ENCODE measurements around the gene RPL39.

Gene RPL39

GRCh38 chrX:119763836-119764387 is 27.5 kb downstream of the RPL39 start:
- Histone ChIP-seq H3K9me3 (ENCODE audit: insufficient read depth, low read length) (no peaks in the 10 kb centered on the region), H3K9me2 (replicated peaks; ENCODE audit: insufficient read depth, low read length) (no peaks in the 10 kb centered on the region), H3K9ac (ENCODE audit: low read length) (no peak overlapping the region), H4K20me1 (ENCODE audit: low read depth, low read length) (no peaks in the 10 kb centered on the region), H3K4me3 (ENCODE audit: insufficient read depth, low read length, poor library complexity, severe bottlenecking) (no peak overlapping the region), H3K27me3 (ENCODE audit: low read length) (no peaks in the 10 kb centered on the region), H3K79me2 (ENCODE audit: insufficient read depth, low read length) (no peaks in the 10 kb centered on the region), H3K4me2 (ENCODE audit: low read depth, low read length, poor library complexity, severe bottlenecking) (no peak overlapping the region), H3K27ac (ENCODE audit: low read depth, low read length) (no peak overlapping the region), H3F3A (ENCODE audit: insufficient read depth) (0 out of 2 replicates have a peak, but pooled peaks cover 11% of the 10 kb centered on the region), H3K36me3 (ENCODE audit: low read length) (no peaks in the 10 kb centered on the region), H2AFZ (ENCODE audit: low read depth, low read length, severe bottlenecking) (no peak overlapping the region)
- TF ChIP-seq CTCF (IDR thresholded peaks at IDR 0.05; ENCODE audit: insufficient read depth, low read length, poor library complexity, severe bottlenecking) (no peak), EZH2phosphoT487 (conservative IDR thresholded peaks at IDR 0.05; ENCODE audit: low read length) (no peak)

DNA sequence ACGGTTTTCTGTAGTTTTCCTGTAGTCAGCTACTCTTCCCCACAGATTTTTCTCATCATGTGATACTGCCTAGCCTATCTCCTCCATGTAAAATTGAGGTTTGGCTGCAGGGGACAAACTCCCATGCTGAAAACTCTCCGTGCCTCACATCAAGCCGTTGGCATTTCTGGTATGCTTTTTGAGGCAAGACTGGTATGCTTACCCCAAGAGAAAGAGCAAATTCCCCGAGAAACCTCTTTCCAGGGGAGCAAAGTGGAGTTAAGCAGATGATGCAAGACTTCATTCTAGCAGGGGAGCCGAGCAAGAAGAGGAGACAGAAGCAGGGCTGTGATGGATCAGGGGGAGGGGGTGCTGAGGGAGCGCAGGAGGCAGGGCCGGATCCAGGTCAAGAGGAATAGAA is 28.2 kb downstream of the RPL39 start:
- no peaks in the 10 kb centered on the region for H3K27me3 ChIP-seq (ENCODE audit: low read length)
- no peak overlapping the region for H3K4me3 ChIP-seq (ENCODE audit: insufficient read depth, low read length, poor library complexity, severe bottlenecking)
- no peaks in the 10 kb centered on the region for H4K20me1 ChIP-seq (ENCODE audit: low read depth, low read length)
- TF ChIP-seq EZH2phosphoT487 (conservative IDR thresholded peaks at IDR 0.05; ENCODE audit: low read length) (no peak), CTCF (IDR thresholded peaks at IDR 0.05; ENCODE audit: insufficient read depth, low read length, poor library complexity, severe bottlenecking) (no peak)
- H3K36me3 ChIP-seq (ENCODE audit: low read length): no peaks in the 10 kb centered on the region
- no peaks in the 10 kb centered on the region for H3K9me2 ChIP-seq (replicated peaks; ENCODE audit: insufficient read depth, low read length)
- H3K27ac ChIP-seq (ENCODE audit: low read depth, low read length): no peak overlapping the region
- H3K9me3 ChIP-seq (ENCODE audit: insufficient read depth, low read length): no peaks in the 10 kb centered on the region
- H2AFZ ChIP-seq (ENCODE audit: low read depth, low read length, severe bottlenecking): no peak overlapping the region
- no peaks in the 10 kb centered on the region for H3K79me2 ChIP-seq (ENCODE audit: insufficient read depth, low read length)
- 0 out of 2 replicates have a peak, but pooled peaks cover 11% of the 10 kb centered on the region for H3F3A ChIP-seq (ENCODE audit: insufficient read depth)
- no peak overlapping the region for H3K4me2 ChIP-seq (ENCODE audit: low read depth, low read length, poor library complexity, severe bottlenecking)
- H3K9ac ChIP-seq (ENCODE audit: low read length): no peak overlapping the region

DNA sequence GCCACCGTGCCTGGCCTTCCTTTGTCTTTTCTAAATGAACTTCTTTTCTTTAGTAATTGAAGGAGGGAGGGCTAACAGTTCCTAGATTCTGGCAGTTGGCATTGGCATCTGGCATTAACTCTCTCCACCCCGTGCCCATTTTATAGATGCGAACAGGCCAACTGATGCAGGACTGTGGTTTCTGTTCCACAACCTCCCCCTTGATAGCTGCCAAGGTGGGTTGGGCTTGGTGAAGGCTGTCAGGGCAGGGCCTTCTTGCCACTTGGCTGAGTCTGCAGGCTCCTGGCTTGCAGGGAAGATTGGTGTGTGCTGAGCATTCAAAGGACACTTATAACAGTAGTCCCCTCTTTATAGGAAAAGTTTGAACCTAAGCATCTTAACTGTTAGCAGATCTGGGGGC is 28.7 kb downstream of the RPL39 start:
- Histone ChIP-seq H3K4me2 (ENCODE audit: low read depth, low read length, poor library complexity, severe bottlenecking) (no peak overlapping the region), H2AFZ (ENCODE audit: low read depth, low read length, severe bottlenecking) (no peak overlapping the region), H3K36me3 (ENCODE audit: low read length) (no peaks in the 10 kb centered on the region), H3K9me2 (replicated peaks; ENCODE audit: insufficient read depth, low read length) (no peaks in the 10 kb centered on the region), H3K27me3 (ENCODE audit: low read length) (no peaks in the 10 kb centered on the region), H3F3A (ENCODE audit: insufficient read depth) (peaks cover 12% of the 10 kb centered on the region; the same call in 1 of the 2 replicates), H3K9ac (ENCODE audit: low read length) (no peak overlapping the region), H4K20me1 (ENCODE audit: low read depth, low read length) (no peaks in the 10 kb centered on the region), H3K27ac (ENCODE audit: low read depth, low read length) (no peak overlapping the region), H3K4me3 (ENCODE audit: insufficient read depth, low read length, poor library complexity, severe bottlenecking) (no peak overlapping the region), H3K79me2 (ENCODE audit: insufficient read depth, low read length) (no peaks in the 10 kb centered on the region), H3K9me3 (ENCODE audit: insufficient read depth, low read length) (no peaks in the 10 kb centered on the region)
- no peak for TF ChIP-seq EZH2phosphoT487 (conservative IDR thresholded peaks at IDR 0.05; ENCODE audit: low read length)
- TF ChIP-seq CTCF (IDR thresholded peaks at IDR 0.05; ENCODE audit: insufficient read depth, low read length, poor library complexity, severe bottlenecking): no peak

Data from SU-DHL-6 (cell line).